ENCODE results near the gene OSBPL2. TPM values are rescaled to one million over a fixed set of nuclear protein-coding genes. Genes with fewer than 3 reads are reported as not detected.

The OSBPL2 gene
- total RNA-seq, 1 donor from 2014 or later: 56.7 TPM

DNA sequence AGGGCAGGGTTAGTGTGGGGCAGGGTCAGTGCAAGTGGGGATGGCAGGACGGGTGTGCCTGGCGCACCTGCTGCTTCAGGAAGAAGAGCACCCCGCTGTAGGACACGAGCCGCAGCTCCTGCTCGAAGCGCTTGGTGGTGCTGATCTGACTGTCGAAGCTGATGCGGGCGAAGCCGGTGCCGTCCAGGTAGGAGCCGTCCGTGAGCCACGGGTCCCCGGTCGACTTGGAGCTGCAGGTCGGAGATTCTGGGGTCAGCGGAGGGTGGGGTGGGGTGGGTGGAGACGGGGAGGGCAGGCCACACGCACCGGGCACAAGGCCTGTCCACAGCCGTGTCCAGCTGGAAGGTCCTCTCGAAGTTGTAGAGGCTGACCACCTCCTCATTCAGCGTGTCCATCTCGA, 74.7 kb downstream of the OSBPL2 start:
- no peak overlapping the region for H3K27ac Mint-ChIP-seq
- no peaks in the 10 kb centered on the region for H3K9me3 Mint-ChIP-seq (ENCODE audit: low read depth)
- TF ChIP-seq, protein P1, sequence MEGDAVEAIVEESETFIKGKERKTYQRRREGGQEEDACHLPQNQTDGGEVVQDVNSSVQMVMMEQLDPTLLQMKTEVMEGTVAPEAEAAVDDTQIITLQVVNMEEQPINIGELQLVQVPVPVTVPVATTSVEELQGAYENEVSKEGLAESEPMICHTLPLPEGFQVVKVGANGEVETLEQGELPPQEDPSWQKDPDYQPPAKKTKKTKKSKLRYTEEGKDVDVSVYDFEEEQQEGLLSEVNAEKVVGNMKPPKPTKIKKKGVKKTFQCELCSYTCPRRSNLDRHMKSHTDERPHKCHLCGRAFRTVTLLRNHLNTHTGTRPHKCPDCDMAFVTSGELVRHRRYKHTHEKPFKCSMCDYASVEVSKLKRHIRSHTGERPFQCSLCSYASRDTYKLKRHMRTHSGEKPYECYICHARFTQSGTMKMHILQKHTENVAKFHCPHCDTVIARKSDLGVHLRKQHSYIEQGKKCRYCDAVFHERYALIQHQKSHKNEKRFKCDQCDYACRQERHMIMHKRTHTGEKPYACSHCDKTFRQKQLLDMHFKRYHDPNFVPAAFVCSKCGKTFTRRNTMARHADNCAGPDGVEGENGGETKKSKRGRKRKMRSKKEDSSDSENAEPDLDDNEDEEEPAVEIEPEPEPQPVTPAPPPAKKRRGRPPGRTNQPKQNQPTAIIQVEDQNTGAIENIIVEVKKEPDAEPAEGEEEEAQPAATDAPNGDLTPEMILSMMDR (IDR thresholded peaks at IDR 0.05; ENCODE audit: unreplicated experiment): no peak
- H3K4me1 Mint-ChIP-seq (ENCODE audit: low read depth): no peaks in the 10 kb centered on the region
- no peak for DNase-seq (ENCODE audit: low spot score, unreplicated experiment)
- no peak overlapping the region for H3K4me3 Mint-ChIP-seq (ENCODE audit: low read depth)
- H3K27me3 Mint-ChIP-seq: no peaks in the 10 kb centered on the region
- peaks cover 4% of the 10 kb centered on the region for H3K36me3 Mint-ChIP-seq (ENCODE audit: insufficient read depth)

DNA sequence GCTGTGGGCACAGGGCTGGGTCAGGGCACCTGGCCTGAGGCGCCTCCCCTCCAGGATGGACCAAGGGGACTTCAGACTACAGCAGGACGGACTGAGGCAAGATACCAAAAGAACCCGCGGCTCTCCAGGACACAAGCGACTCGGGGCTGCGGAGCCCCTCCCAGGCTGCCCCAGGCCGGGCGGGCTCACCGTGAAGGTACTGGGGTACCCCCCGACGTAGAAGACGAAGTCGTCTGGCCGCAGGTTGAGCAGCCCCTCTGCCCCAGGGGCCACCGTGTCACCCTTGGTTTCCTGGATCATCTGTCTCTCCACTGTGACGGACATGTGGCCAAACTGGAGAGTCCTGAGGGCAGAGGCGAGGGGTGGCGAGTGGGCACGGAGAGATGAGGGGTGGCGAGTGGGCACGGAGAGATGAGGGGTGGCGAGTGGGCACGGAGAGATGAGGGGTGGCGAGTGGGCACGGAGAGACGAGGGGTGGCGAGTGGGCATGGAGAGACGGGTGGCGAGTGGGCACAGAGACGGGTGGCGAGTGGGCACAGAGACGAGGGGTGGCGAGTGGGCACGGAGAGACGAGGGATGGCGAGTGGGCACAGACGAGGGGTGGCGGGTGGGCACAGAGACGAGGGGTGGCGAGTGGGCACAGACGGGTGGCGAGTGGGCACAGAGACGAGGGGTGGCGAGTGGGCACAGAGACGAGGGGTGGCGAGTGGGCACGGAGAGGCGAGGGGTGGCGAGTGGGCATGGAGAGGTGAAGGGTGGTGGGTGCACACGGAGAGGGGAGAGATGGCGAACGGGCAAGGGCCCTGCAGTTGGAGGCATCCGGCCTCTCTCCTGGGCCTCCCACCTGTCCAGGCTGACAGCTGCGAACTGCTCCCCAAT, 75.4 kb downstream of the OSBPL2 start:
- H3K27ac Mint-ChIP-seq: no peak overlapping the region
- peaks cover 4% of the 10 kb centered on the region for H3K36me3 Mint-ChIP-seq (ENCODE audit: insufficient read depth)
- H3K4me3 Mint-ChIP-seq (ENCODE audit: low read depth): no peak overlapping the region

DNA sequence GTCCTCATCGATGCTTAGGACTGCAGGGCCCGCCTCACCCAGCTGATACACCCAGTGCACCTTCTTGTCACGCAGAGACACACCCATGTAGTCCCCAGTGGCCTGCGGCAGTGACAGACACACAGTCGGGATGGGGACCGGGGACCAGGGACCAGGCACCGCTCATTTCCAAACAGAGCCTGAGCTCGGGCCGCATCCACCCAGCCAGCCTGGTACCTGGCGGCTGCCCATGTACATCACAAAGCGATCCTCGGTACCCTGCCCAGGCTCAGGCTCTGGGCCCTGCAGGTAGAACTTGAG, 76.0 kb downstream of the OSBPL2 start:
- Mint-ChIP-seq H3K27ac (no peak overlapping the region), H3K9me3 (ENCODE audit: low read depth) (no peaks in the 10 kb centered on the region), H3K4me3 (ENCODE audit: low read depth) (no peak overlapping the region), H3K27me3 (no peaks in the 10 kb centered on the region), H3K36me3 (ENCODE audit: insufficient read depth) (peaks cover 5% of the 10 kb centered on the region), H3K4me1 (ENCODE audit: low read depth) (no peaks in the 10 kb centered on the region)
- no peak for DNase-seq (ENCODE audit: low spot score, unreplicated experiment)
- TF ChIP-seq, protein P1 (IDR thresholded peaks at IDR 0.05; ENCODE audit: unreplicated experiment): no peak

More for the DNA sequence above, 75.4 kb downstream of the OSBPL2 start:
- Mint-ChIP-seq H3K9me3 (ENCODE audit: low read depth) (no peaks in the 10 kb centered on the region), H3K4me1 (ENCODE audit: low read depth) (no peaks in the 10 kb centered on the region), H3K27me3 (no peaks in the 10 kb centered on the region)
- DNase-seq (ENCODE audit: low spot score, unreplicated experiment): no peak
- TF ChIP-seq, protein P1 (IDR thresholded peaks at IDR 0.05; ENCODE audit: unreplicated experiment): no peak

DNA sequence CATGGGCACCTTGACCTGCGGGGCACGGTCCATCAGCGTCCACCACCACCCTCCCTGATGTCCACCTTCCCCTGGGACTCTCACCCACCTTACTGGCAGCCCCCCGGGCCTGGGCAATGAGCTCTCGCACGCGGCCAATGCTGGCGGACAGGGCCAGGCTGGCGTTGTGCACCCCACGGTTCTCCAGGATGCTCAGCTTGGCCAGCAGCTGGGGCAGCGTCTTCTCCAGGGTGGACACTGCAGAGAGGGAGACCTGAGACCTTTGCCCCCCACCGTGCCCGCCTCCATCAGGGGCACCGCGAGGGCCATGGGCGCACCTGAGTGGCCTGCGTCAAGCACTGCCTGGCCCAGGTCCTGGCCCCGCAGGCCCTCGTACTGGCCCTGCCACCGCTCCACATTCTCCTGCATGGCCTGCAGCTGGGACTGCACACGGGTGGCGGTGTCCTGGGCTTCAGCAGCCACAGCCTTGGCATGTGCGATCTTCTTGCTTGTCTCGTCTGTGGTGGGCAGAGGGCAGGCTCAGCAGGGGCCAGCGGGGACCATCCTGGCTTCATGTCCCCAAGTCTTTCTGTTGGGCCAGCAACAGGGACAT, 76.5 kb downstream of the OSBPL2 start:
- H3K36me3 Mint-ChIP-seq (ENCODE audit: insufficient read depth): peaks cover 7% of the 10 kb centered on the region
- no peak overlapping the region for H3K4me3 Mint-ChIP-seq (ENCODE audit: low read depth)

DNA sequence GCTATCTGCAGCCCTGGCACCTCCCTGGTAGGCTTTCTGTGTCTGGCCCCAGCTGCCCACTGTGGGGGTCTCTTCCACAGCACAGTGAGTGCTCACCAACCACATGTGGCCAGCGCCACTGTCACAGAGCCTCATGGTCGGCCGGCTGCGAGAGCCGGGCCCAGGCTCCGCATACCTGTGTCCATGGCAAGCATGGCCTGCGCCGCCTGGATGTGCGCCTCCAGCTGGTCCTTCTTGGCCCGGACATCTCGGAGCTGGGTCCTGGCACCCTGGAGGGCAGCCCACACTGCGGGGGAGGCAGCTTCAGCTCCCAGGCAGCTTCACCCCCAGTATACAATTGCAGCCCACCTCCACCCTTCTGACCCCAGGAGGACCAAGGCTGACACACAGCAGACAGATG, 77.5 kb downstream of the OSBPL2 start:
- Mint-ChIP-seq H3K4me1 (ENCODE audit: low read depth) (no peaks in the 10 kb centered on the region), H3K4me3 (ENCODE audit: low read depth) (no peak overlapping the region), H3K9me3 (ENCODE audit: low read depth) (no peaks in the 10 kb centered on the region), H3K27ac (no peak overlapping the region), H3K36me3 (ENCODE audit: insufficient read depth) (peaks cover 10% of the 10 kb centered on the region), H3K27me3 (no peaks in the 10 kb centered on the region)
- no peak for DNase-seq (ENCODE audit: low spot score, unreplicated experiment)
- TF ChIP-seq, protein P1 (IDR thresholded peaks at IDR 0.05; ENCODE audit: unreplicated experiment): no peak

More for the DNA sequence above, 76.5 kb downstream of the OSBPL2 start:
- Mint-ChIP-seq H3K9me3 (ENCODE audit: low read depth) (no peaks in the 10 kb centered on the region), H3K4me1 (ENCODE audit: low read depth) (no peaks in the 10 kb centered on the region), H3K27me3 (no peaks in the 10 kb centered on the region), H3K27ac (no peak overlapping the region)
- no peak for DNase-seq (ENCODE audit: low spot score, unreplicated experiment)
- TF ChIP-seq, protein P1 (IDR thresholded peaks at IDR 0.05; ENCODE audit: unreplicated experiment): no peak
